Measurements from ENCODE around the gene PTCHD1.

DNA sequence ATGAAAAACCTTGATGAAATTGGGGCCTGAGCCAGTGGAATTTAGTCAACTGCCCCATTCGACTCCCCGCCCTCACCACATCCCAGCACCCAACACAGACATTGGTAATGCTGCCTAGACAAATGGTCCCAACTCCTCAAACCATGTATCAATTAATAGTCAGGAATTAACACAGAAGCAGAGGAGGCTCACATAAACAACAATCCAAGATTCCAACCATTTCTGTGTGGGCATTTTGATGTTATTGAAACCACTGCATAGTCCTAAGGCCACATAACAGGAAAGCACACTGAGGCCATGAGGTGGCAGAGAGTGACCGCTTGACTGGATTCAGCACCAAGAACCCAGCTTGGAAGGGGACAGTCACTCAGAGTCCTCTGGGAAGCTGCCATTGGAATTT, 22.5 kb upstream of the PTCHD1 start:
- no peak for TF ChIP-seq EZH2 (IDR thresholded peaks at IDR 0.05; ENCODE audit: borderline replicate concordance)
- TF ChIP-seq, protein P1, sequence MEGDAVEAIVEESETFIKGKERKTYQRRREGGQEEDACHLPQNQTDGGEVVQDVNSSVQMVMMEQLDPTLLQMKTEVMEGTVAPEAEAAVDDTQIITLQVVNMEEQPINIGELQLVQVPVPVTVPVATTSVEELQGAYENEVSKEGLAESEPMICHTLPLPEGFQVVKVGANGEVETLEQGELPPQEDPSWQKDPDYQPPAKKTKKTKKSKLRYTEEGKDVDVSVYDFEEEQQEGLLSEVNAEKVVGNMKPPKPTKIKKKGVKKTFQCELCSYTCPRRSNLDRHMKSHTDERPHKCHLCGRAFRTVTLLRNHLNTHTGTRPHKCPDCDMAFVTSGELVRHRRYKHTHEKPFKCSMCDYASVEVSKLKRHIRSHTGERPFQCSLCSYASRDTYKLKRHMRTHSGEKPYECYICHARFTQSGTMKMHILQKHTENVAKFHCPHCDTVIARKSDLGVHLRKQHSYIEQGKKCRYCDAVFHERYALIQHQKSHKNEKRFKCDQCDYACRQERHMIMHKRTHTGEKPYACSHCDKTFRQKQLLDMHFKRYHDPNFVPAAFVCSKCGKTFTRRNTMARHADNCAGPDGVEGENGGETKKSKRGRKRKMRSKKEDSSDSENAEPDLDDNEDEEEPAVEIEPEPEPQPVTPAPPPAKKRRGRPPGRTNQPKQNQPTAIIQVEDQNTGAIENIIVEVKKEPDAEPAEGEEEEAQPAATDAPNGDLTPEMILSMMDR (IDR thresholded peaks at IDR 0.05; ENCODE audit: poor library complexity): no peak
- no peak for TF ChIP-seq EZH2phosphoT487 (IDR thresholded peaks at IDR 0.05; ENCODE audit: low read depth, severe bottlenecking, unreplicated experiment)
